ENCODE data around the gene KLHDC7B. TPM values are rescaled to one million over a fixed set of nuclear protein-coding genes. Genes with fewer than 3 reads are reported as not detected.
"Not testable (repeated sequence)": the region's sequence is repeated elsewhere in the genome, so short reads cannot be mapped to it uniquely, and the experiment has no call there.

Gene KLHDC7B
- total and polyA plus RNA-seq, 2 of the 13 experiments (the other 11 are each of a cell fraction or from before 2014, with no cell fraction given), result 0.11 TPM; not detected in 1

GRCh38 chr22:50541667-50542026 is 4.1 kb upstream of the KLHDC7B start:
- ChIA-PET CTCF (ENCODE audit: low intra/inter-chr PET ratio, low total read pairs) (interaction anchor here (1.2 kb wide), 1 partner anchor 34 kb away, joined by 3 read pairs; no protein-coding TSS in a partner anchor), POLR2A (interaction anchor here (0.9 to 2.2 kb wide), 4 partner anchors 10 to 27 kb away, joined by 3 to 8 read pairs (median 6); partner anchors contain the start of gene SCO2)
- H4K20me1 ChIP-seq (ENCODE audit: insufficient read depth, low read length); BruUV-seq (replicated peaks); H3K9me3 ChIP-seq (ENCODE audit: low read length); H3K79me2 ChIP-seq (ENCODE audit: insufficient read depth, low read length); in situ Hi-C loops (cut with HindIII; ENCODE audit: extremely low pct_ligation_motif_present, low pct_unique_long_range_greater_than_20kb); H3K9ac ChIP-seq (ENCODE audit: insufficient read depth, low read depth, low read length); H3K4me3 ChIP-seq (replicated peaks in 1 of 3; ENCODE audit: insufficient read depth in 1 of 3, low read depth in 2 of 3, low read length in 3 of 3); H3K27ac ChIP-seq (ENCODE audit: extremely low read length, insufficient read depth, low read length); H3K36me3 ChIP-seq (replicated peaks in 1 of 2; ENCODE audit: control insufficient read depth in 1 of 2, insufficient read depth in 2 of 2, low read length in 2 of 2); H2AFZ ChIP-seq (ENCODE audit: low read length); intact Hi-C loops (cut with micrococcal nuclease; ENCODE audit: unreplicated experiment); TF ChIP-seq FOXP1, FOXA1 (IDR thresholded peaks at IDR 0.05): not testable (repeated sequence)
- ATAC-seq (peak; percentile 34; the same call in 1 of the 3 replicates), FAIRE-seq (peak; percentile 30), DNase-seq (ENCODE audit: low spot score) (peak; percentile 66)
- Histone ChIP-seq H3K4me2 (ENCODE audit: low read depth, low read length) (peak overlapping the region; percentile 42; the same call in 1 of the 2 replicates), H3K4me1 (ENCODE audit: insufficient read depth, low read length) (peaks cover 38% of the 10 kb centered on the region), H3K27me3 (ENCODE audit: control insufficient read depth in 1 of 2, insufficient read depth in 2 of 2, low read length in 2 of 2) (peaks cover 2 to 20% of the 10 kb centered on the region in 2 experiments)
- WGBS (ENCODE audit: low lambda C conversion rate), result 4% methylated on average over 5 of the region's 5 CpGs
- TF ChIP-seq FOXP1 (CRISPR knock-in tag; IDR thresholded peaks at IDR 0.05) (0 out of 2 replicates have a peak, but pooled peaks have one; percentile 20), ZMYM3 (CRISPR knock-in tag; IDR thresholded peaks at IDR 0.05) (peak; percentile 84), CEBPB (IDR thresholded peaks at IDR 0.05; ENCODE audit: borderline replicate concordance, low read depth, low read length) (peak; percentile 82), FOXA3 (CRISPR knock-in tag; IDR thresholded peaks at IDR 0.05) (peak; percentile 25; the same call in 1 of the 2 replicates), FOSL2 (CRISPR knock-in tag; IDR thresholded peaks at IDR 0.05) (peak; percentile 97), JUNB (CRISPR knock-in tag; IDR thresholded peaks at IDR 0.05; ENCODE audit: borderline replicate concordance) (peak; percentile 59; the same call in 1 of the 2 replicates), ZMYM2 (CRISPR knock-in tag; IDR thresholded peaks at IDR 0.05) (0 out of 2 replicates have a peak, but pooled peaks have one; percentile 14), KAT8 (CRISPR knock-in tag; IDR thresholded peaks at IDR 0.05) (0 out of 2 replicates have a peak, but pooled peaks have one; percentile 26), SAP130 (CRISPR knock-in tag; IDR thresholded peaks at IDR 0.05; ENCODE audit: low read depth) (peak; percentile 41), ZNF362 (CRISPR knock-in tag; IDR thresholded peaks at IDR 0.05; ENCODE audit: borderline replicate concordance) (peak; percentile 81; the same call in 1 of the 2 replicates), ARID5B (CRISPR knock-in tag; IDR thresholded peaks at IDR 0.05) (peak; percentile 58; the same call in 1 of the 2 replicates), FOXA1 (CRISPR knock-in tag; IDR thresholded peaks at IDR 0.05) (peak; percentile 24; the same call in 1 of the 2 replicates), RXRB (CRISPR knock-in tag; IDR thresholded peaks at IDR 0.05; ENCODE audit: borderline replicate concordance) (0 out of 2 replicates have a peak, but pooled peaks have one; percentile 32), ZNF280D (CRISPR knock-in tag; IDR thresholded peaks at IDR 0.05) (peak; percentile 49; the same call in 1 of the 2 replicates)
- TF ChIP-seq, protein P1, sequence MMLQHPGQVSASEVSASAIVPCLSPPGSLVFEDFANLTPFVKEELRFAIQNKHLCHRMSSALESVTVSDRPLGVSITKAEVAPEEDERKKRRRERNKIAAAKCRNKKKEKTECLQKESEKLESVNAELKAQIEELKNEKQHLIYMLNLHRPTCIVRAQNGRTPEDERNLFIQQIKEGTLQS (CRISPR knock-in tag; IDR thresholded peaks at IDR 0.05), result peak; percentile 73
